Hematopoietic multipotent progenitor cell treated with erythropoietin and hydrocortisone succinate and interleukin-3 and kit ligand, for 15 days (in vitro differentiated cells): ENCODE results near the gene LARP1.
"Not testable (repeated sequence)": the region's sequence is repeated elsewhere in the genome, so short reads cannot be mapped to it uniquely, and the experiment has no call there.

Experiments
- DNase-seq: peaks from one replicate; pipeline ENCODE4 v3.0.0-alpha.2; 2015; ENCODE audit warnings: low spot score

The LARP1 gene

GRCh38 chr5:154829181-154829588 lies 74.0 kb downstream of the LARP1 start:
- DNase-seq: no peak

GRCh38 chr5:154829589-154830218 lies 74.5 kb downstream of the LARP1 start:
- no peak for DNase-seq

DNA sequence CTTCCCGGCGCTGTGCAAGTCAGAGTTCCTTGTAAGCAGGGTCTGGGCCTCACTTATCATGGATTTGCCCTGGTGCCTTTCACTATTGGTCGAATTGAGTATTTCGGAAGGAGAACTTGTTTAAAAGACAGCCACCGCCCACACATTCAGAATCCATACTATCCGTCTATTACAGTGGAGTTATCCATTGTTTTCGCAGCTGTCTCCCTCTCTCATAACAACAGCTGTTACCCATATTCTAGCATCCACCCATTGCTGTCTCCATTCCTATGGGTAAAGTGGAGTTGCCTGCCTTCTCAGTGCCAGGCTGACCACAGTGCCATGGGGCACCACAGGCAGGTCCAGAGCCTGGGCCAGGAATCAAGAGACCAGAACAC lies 75.0 kb downstream of the LARP1 start:
- no peak for DNase-seq

DNA sequence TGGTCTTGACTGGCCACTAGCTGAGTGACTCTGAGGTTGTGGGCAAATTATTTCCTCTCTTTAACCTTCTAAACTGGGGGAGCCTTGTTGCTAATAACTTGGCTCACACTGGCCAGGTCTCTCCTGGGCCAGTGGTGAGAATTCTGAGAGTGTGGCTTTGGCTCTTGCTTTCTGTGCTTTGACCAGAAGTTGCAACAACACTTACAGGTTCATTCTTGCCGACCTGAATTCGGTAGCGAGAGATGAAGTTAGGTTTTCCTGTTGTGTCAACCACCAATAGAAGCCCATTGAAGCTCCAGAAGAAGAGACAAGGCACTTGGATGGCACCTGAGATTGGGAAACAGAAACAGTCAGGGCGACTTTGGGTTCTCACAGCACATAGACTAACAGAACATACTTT lies 75.4 kb downstream of the LARP1 start:
- DNase-seq: no peak

- DNase-seq: no peak
Measured at GRCh38 chr5:154831451-154831850, 76.3 kb downstream of the LARP1 start.

DNA sequence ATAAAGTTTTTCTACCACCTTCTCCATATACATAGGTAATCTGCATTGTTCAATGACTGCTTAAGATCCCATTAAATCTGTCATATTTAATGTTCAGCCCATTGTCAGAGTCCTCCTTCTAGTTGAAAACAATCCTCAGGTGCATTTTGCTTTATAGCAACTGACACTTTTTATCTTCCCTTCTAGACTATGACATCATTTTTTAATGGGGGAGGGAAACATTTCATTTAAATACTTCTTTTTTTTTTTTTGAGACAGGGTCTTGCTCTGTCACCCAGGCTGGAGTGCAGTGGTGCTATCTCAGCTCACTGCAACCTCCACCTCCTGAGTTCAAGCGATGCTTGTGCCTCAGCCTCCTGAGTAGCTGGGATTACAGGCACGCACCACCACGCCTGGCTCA lies 77.6 kb downstream of the LARP1 start:
- DNase-seq: not testable (repeated sequence)

DNA sequence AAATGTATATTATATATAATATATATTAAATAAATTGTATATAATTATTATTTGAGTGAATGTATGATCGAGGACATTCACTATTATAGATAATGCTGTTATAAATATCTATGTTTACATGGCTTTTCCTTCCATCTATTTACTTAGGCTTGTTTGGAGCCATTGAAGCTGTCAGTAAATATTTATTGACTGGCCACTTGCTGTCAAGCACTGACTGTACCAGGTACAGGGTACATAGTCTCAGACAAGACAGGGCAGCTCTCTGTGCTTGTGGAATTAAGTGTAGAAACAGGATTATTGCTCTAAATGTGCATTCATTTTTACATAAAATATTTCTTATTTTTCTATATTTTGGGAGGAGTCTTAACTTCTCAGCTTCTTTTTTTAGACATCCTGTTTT lies 78.9 kb downstream of the LARP1 start:
- peak; percentile 43 for DNase-seq

- not testable (repeated sequence) for DNase-seq
Measured at GRCh38 chr5:154835701-154836052, 80.5 kb downstream of the LARP1 start.

GRCh38 chr5:154836225-154836624 lies 81.0 kb downstream of the LARP1 start:
- DNase-seq: no peak

DNA sequence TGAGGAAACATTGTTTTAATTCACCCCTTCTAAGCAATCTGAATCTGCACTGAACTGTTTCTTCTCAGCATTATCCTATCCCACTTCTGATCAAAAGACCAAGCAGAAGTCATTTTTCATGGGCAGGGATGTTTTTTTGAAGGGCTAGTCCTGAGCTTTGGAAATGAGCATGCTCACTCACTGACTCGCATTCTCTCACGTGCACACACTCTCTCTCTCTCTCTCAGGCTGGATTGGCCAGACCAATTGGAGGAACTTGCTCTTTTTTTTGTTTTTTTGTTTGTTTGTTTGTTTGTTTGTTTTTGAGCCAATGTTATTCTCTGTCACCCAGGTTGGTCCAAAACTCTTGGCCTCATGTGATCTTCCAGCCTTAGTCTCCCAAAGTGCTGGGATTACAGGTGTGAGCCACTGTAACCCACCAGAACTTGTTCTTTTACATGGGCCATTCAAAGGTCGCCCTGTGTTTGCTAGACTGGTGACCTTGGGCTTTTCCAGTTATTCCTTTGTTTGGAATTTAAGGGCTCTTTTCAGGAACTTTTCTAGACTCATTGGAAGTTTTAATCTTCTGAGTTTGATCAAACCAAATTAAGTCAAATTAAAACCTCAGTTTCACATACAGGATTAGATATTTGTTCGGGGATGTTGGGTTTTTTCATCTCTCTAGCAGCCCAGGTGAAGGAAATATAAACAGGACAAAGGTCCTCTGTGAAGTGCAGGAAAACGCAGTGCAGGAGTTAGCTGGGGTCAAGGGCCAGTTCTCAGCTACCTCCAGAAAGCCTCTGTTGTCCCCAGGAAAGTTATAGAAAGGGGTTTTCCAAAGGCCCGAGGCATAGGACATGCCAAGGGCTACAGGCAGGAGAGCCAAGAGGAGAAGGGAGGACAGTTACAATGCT lies 82.1 kb downstream of the LARP1 start:
- DNase-seq: no peak

- peak; percentile 79 for DNase-seq
Measured at GRCh38 chr5:154840435-154841272, 85.5 kb downstream of the LARP1 start.

DNA sequence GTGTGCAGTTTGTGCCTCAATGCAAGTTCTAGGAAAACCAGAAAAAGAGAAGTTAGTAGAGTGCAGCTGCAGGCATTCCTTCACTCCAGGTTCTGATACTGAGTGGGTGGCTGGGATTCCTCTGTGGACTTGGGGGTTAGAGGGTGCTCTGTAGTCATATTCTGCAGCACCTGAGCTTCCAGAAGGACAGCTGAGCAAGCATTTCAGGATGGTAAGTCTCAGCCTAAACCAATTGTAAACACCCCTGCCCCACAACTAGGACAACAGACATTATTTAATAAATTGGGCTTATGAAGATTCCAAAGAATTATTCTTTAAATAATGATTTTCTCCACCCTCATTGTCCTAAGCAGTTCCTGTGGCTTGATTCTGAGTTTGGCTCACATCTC lies 86.1 kb downstream of the LARP1 start:
- no peak for DNase-seq

- no peak for DNase-seq
Measured at GRCh38 chr5:154842689-154843530, 87.7 kb downstream of the LARP1 start.

DNA sequence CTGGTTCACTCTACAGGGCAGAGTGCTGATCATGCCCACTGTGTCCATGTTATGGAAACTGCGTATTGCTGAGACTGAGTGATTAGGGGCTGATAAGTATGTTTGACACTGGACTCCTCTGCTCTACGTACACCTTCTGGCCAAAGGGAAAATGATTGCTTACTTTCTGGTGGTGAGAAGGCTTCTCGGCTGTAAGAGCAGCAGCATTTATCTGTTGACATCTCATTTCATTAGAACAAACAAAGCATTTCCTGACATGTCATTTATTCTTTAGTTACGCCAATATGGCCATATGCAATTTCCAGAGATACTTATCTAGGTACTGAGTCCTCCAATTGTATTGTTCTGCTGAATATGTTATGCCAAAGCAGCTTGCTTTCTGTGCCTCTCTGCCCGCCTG lies 89.6 kb downstream of the LARP1 start:
- no peak for DNase-seq

GRCh38 chr5:154849264-154849785 lies 94.1 kb downstream of the LARP1 start:
- no peak for DNase-seq

GRCh38 chr5:154849791-154850201 lies 94.6 kb downstream of the LARP1 start:
- no peak for DNase-seq

DNA sequence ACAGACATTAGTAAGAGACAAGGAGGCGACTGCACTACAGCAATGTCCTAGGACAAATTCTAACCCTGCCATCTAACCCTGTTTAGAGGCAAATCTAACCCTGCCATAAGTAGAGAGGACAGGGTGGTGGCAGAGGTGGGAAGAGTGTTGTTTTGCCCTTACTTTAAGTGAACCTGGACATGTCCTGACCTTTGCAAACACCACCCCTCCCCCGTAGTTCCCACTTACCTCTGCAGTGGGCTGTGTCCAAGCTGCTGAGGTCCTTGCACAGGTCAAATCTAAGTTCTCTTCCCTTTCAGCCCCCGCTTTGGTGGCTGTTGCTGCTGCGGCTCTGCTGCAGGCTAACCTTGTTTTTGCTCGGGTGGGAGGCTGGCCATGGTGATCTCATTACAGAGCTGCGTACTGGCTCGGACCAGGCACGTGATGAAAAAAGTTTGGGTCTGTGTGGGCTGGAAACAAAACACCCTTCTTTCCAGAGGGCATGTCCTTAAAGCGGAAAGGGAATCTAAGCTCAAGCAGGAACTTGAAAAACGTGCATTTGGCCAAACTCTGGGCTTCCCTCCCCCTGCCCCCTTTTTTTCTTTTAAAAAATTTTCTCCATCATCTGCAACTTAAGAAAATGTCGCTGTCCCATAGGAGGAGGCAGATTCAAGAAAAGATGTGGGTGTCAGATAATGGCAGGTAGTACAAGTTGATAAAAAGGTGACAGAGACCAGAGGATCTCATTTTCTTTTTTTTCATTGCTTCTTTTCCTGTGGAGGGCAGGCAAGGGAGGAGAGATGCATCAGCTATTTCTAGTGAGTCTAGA lies 95.3 kb downstream of the LARP1 start, which contains the start of gene FAXDC2:
Gene FAXDC2, minus strand, starts transcription at position 349 of the 808 bp plus-strand sequence. CDS start 12,425 bp downstream, outside the sequence.
- no peak for DNase-seq

- DNase-seq: no peak
Measured at GRCh38 chr5:154851351-154851750, 96.2 kb downstream of the LARP1 start.

DNA sequence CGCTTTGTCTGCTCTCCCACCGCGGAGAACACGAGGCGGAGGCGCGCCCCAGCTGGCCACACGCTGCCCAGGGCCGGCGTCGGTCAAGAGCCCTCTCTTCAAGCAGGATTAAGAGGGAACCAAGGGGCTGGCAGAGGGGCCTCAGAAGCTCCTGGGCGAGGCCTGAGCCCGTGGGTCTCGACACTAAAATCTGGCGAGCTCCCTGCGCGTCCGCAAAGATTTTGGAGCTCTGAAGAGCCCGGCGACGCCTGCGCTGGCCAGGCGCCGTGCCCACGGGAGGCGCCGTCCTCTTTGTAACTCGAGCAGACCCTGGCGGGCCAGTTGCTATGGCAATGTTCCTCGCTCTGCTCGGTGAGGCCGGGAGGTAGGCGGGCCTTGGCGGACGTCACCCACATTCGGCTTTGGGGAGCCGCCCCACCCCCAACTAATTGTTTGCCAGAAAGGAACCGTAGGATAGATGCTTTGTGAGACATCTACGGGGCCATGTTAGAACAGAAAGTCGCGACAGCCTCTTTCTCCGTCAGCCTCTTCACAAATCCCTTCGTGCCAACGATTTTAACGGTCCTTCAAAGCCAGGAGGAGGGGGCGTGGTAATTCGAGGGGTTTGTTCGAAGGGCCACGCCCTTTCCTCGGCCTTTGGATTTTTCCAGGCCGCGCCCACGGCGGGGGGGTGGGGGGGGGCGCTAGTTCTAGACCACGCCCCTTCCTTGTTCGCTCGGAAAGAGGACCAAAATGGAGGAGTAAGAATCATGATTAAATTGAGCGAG lies 102.5 kb downstream of the LARP1 start:
- peak; percentile 83 for DNase-seq
